GM12878 (cell line): Measurements from ENCODE around the gene SALL1. TPM values are rescaled to one million over a fixed set of nuclear protein-coding genes. Genes with fewer than 3 reads are reported as not detected.

Source experiments
- ATAC-seq: fragments of 200-7000 bp; cut with Tn5 transposase; 3 replicates; pipeline ENCODE4 v1.9.1; 2020; ENCODE audit warnings: mild to moderate bottlenecking, moderate library complexity
- BruUV-seq: library from RNA; stranded (reverse); fragments of 400-500 nt; replicated peaks from 2 replicates; lab custom pipeline; 2021; lab: Mats Ljungman, UMichigan
- CTCF ChIA-PET: fragments of 300-600 bp; sonication (Branson Sonifier 250); formaldehyde crosslinking; extraction: SDS; loops from one replicate; lab custom pipeline; 2021; ENCODE audit warnings: inconsistent platforms; lab: Yijun Ruan, JAX
- POLR2A ChIA-PET: fragments of 350-600 bp; formaldehyde crosslinking; extraction: SDS; loops from one replicate; lab custom pipeline; 2021; ENCODE audit warnings: inconsistent platforms; lab: Charles Lee
- RAD21 ChIA-PET: fragments of 300-600 bp; sonication (Branson Sonifier 250); formaldehyde crosslinking; loops from one replicate; lab custom pipeline; 2023; ENCODE audit warnings: antibody characterized with exemption; ENCODE audit not compliant: unreplicated experiment; lab: Charles Lee
- SMC1A ChIA-PET: fragments of 300-600 bp; sonication (Branson Sonifier 250); formaldehyde crosslinking; loops from one replicate; lab custom pipeline; 2023; ENCODE audit not compliant: unreplicated experiment, uncharacterized antibody; lab: Charles Lee
- DNase-seq: peaks from one replicate; pipeline ENCODE4 v3.0.0-alpha.2; 2011; ENCODE audit warnings: low read depth, low spot score
- FAIRE-seq: peaks from 3 replicates; lab custom pipeline; 2011; peaks lifted over from hg19 to GRCh38; lab: Jason Lieb, UNC
- H2AFZ ChIP-seq: 2 replicates; pipeline ENCODE4 v1.6.0; 2011; ENCODE audit warnings: low read depth, low read length, control low read depth; ENCODE audit not compliant: control insufficient read depth
- H3K27ac ChIP-seq: 2 replicates; pipeline ENCODE4 v1.5.1; 2011; ENCODE audit warnings: control low read depth; ENCODE audit not compliant: control insufficient read depth, insufficient read depth
- H3K27me3 ChIP-seq, 2 experiments: replicated peaks in 1 of 2; 2 replicates each; pipeline versions ENCODE4 v1.6.0 to v1.6.1; 2011; ENCODE audit warnings: low read length in 1 of 2; ENCODE audit not compliant: control insufficient read depth in 2 of 2, insufficient read depth in 2 of 2
- H3K36me3 ChIP-seq, 2 experiments: 2 replicates each; pipeline ENCODE4 v1.5.1; 2011; ENCODE audit warnings: low read length in 1 of 2; ENCODE audit not compliant: control insufficient read depth in 2 of 2, insufficient read depth in 2 of 2
- H3K4me1 ChIP-seq: 2 replicates; pipeline ENCODE4 v1.6.1; 2011; ENCODE audit warnings: mild to moderate bottlenecking, low read length, moderate library complexity, mixed read lengths; ENCODE audit not compliant: control insufficient read depth, insufficient read depth
- H3K4me2 ChIP-seq: 2 replicates; pipeline ENCODE4 v1.6.0; 2011; ENCODE audit warnings: control low read depth; ENCODE audit not compliant: control insufficient read depth, insufficient read depth
- H3K4me3 ChIP-seq: fragments of 200-600 bp; sonication (generic); 2 replicates; pipeline ENCODE4 v1.5.1; 2016
- H3K79me2 ChIP-seq: 2 replicates; pipeline ENCODE4 v1.6.0; 2011; ENCODE audit warnings: low read length; ENCODE audit not compliant: control insufficient read depth, insufficient read depth
- H3K9ac ChIP-seq: 2 replicates; pipeline ENCODE4 v1.8.0; 2011; ENCODE audit warnings: low read length, control low read depth, mixed read lengths; ENCODE audit not compliant: control insufficient read depth, insufficient read depth
- H3K9me3 ChIP-seq: replicated peaks from 3 replicates; pipeline ENCODE4 v1.5.1; 2011; ENCODE audit warnings: mild to moderate bottlenecking, low read length; ENCODE audit not compliant: control insufficient read depth, insufficient read depth
- H4K20me1 ChIP-seq: 2 replicates; pipeline ENCODE4 v1.6.0; 2011; ENCODE audit not compliant: control insufficient read depth, insufficient read depth
- BHLHE40 ChIP-seq, 2 experiments: fragments of 450-650 bp in 1 of 2; IDR thresholded peaks; 2 replicates each; pipeline ENCODE4 v1.6.1; 2011 to 2017; ENCODE audit warnings: low read depth in 2 of 2, borderline replicate concordance in 1 of 2, improper control_type of control experiment in 1 of 2, low read length in 1 of 2, mild to moderate bottlenecking in 1 of 2
- CBFB ChIP-seq: IDR thresholded peaks from 2 replicates; pipeline ENCODE4 v1.6.1; 2016; ENCODE audit warnings: antibody characterized with exemption, low read depth
- CREM ChIP-seq: IDR thresholded peaks from 2 replicates; pipeline ENCODE4 v1.6.1; 2014; ENCODE audit warnings: antibody characterized with exemption, low read depth
- E4F1 ChIP-seq: fragments of 450-650 bp; IDR thresholded peaks from 2 replicates; pipeline ENCODE4 v1.6.1; 2018; ENCODE audit warnings: borderline replicate concordance, mild to moderate bottlenecking; ENCODE audit not compliant: partially characterized antibody
- HSF1 ChIP-seq: fragments of 150-350 bp; IDR thresholded peaks from 2 replicates; pipeline ENCODE4 v1.6.1; 2014; ENCODE audit warnings: mild to moderate bottlenecking, low read depth, low read length
- JUND ChIP-seq: IDR thresholded peaks from 2 replicates; pipeline ENCODE4 v1.6.1; 2012; ENCODE audit warnings: low read depth, mild to moderate bottlenecking, low read length, improper control_type of control experiment, moderate library complexity
- NKRF ChIP-seq: fragments of 450-650 bp; conservative IDR thresholded peaks from 2 replicates; pipeline ENCODE4 v1.6.1; 2017; ENCODE audit warnings: mild to moderate bottlenecking, moderate library complexity
- PAX5 ChIP-seq: IDR thresholded peaks from 2 replicates; pipeline ENCODE4 v1.6.1; 2011; ENCODE audit warnings: low read depth, low read length, borderline replicate concordance
- RAD21 ChIP-seq: IDR thresholded peaks from 2 replicates; pipeline ENCODE4 v1.6.1; 2011; ENCODE audit warnings: mild to moderate bottlenecking, low read depth, low read length, moderate library complexity; ENCODE audit not compliant: insufficient read depth
- RB1 ChIP-seq: fragments of 450-650 bp; formaldehyde crosslinking; IDR thresholded peaks from 2 replicates; pipeline ENCODE4 v1.6.1; 2017; ENCODE audit warnings: mild to moderate bottlenecking, borderline replicate concordance
- SMAD1 ChIP-seq: fragments of 450-650 bp; IDR thresholded peaks from 2 replicates; pipeline ENCODE4 v1.6.1; 2018; ENCODE audit warnings: mild to moderate bottlenecking, low read depth; ENCODE audit not compliant: partially characterized antibody
- SP1 ChIP-seq: IDR thresholded peaks from one replicate; pipeline ENCODE4 v1.6.1; 2011; ENCODE audit warnings: low read depth, low read length
- TCF7 ChIP-seq: IDR thresholded peaks from 2 replicates; pipeline ENCODE4 v1.6.1; 2014; ENCODE audit warnings: antibody characterized with exemption, borderline replicate concordance
- WGBS: methylation state at CpG from one replicate; pipeline ENCODE4 v1.1.6; 2016; ENCODE audit warnings: low lambda C conversion rate; ENCODE audit not compliant: insufficient replicate concordance, insufficient coverage; ENCODE audit errors: missing lambda C conversion rate; 5-methylcytosine and 5-hydroxymethylcytosine counted together
- in situ Hi-C: fragments of 300-500 bp; cut with MboI; formaldehyde crosslinking; loops from 9 replicates; pipeline ENCODE4 v1.14.3; 2018; ENCODE audit warnings: mixed read lengths
- intact Hi-C: fragments of 100-400 bp; cut with micrococcal nuclease; formaldehyde crosslinking; loops from one replicate; pipeline ENCODE4 v1.14.2; 2022; ENCODE audit not compliant: unreplicated experiment
- polyA plus RNA-seq, 11 experiments: library from polyadenylated mRNA; depleted of rRNA in 4 of 11; unstranded in 6 of 11; stranded (reverse) in 5 of 11; fragments of >200 nt; fragmentation: Nextera tagmentation in 4 of 11; fragmentation: Illumina TruSeq in 1 of 11; extraction: Ambion mirVana in 4 of 11; extraction: Trizol in 1 of 11; gene quantifications; 1 replicate in 1 of 11; 2 replicates in 10 of 11; pipeline versions ENCODE4 v1.2.1 to v1.2.3, GENCODE V29; 2011 to 2016; ENCODE audit warnings: inconsistent platforms in 2 of 11, missing spikeins in 2 of 11, low read depth in 1 of 11
- total RNA-seq, 4 experiments: library from RNA; depleted of rRNA in 3 of 4; stranded (reverse); fragments of >200 nt in 3 of 4; fragmentation: Illumina TruSeq in 1 of 4; extraction: Trizol in 1 of 4; gene quantifications; 2 replicates each; pipeline versions ENCODE4 v1.2.1 to v1.2.3, GENCODE V29; 2013 to 2021

The SALL1 gene
- total and polyA plus RNA-seq, 10 of the 15 experiments (the other 5 are each of a cell fraction or from before 2014, with no cell fraction given) = 0.01 to 0.08 (median 0.03) TPM; not detected in 6

- in situ Hi-C loops = no loop called here
- POLR2A ChIA-PET = no interaction called here
- ATAC-seq = no peak
- Histone ChIP-seq H3K36me3 (no peaks in the 10 kb centered on the region), H3K27me3 (no peaks in the 10 kb centered on the region), H3K4me1 (no peaks in the 10 kb centered on the region), H3K4me2 (no peak overlapping the region)
- no peak for DNase-seq
- 0% methylated on average over 2 of the region's 2 CpGs for WGBS
- TF ChIP-seq RAD21 = no peak
- TF ChIP-seq CREM = no peak
- no peak for TF ChIP-seq RB1
- TF ChIP-seq JUND = no peak
- no peak for TF ChIP-seq CBFB
- TF ChIP-seq PAX5 = no peak
- no peak for TF ChIP-seq HSF1
- TF ChIP-seq SMAD1 = no peak
- no peak for TF ChIP-seq SP1
- TF ChIP-seq BHLHE40 (IDR thresholded peaks at IDR 0.05; ENCODE audit: borderline replicate concordance in 1 of 2, low read depth in 2 of 2, low read length in 1 of 2) = no peak
- TF ChIP-seq NKRF = no peak
- TF ChIP-seq E4F1 = no peak
- no peak for TF ChIP-seq TCF7
- TF ChIP-seq, all 136 proteins: peak for 0
- RAD21 ChIA-PET = no interaction called here
- no peak for FAIRE-seq
- BruUV-seq = no TSS peak
- CTCF ChIA-PET = interaction anchor here (0.6 kb wide), 1 partner anchor 129 kb away, joined by 3 read pairs; no protein-coding TSS in a partner anchor
- Histone ChIP-seq H2AFZ (no peak overlapping the region), H3K79me2 (no peaks in the 10 kb centered on the region), H4K20me1 (no peaks in the 10 kb centered on the region), H3K9ac (no peak overlapping the region), H3K4me3 (no peak overlapping the region), H3K9me3 (no peaks in the 10 kb centered on the region), H3K27ac (no peak overlapping the region)
- SMC1A ChIA-PET = no interaction called here
- intact Hi-C loops = no loop called here
Observed at GRCh38 chr16:51097729-51098128, 53.3 kb downstream of the SALL1 start.
